ENCODE measurements around the gene PGM3. TPM values are rescaled to one million over a fixed set of nuclear protein-coding genes. Genes with fewer than 3 reads are reported as not detected.

PGM3 gene
- total and polyA plus RNA-seq, 2 donors (not counting 1 experiment from before 2014, with no cell fraction given), result 6.9 to 24.5 TPM

- no CpG with 5 or more reads among the region's 1 CpG for WGBS (ENCODE audit: insufficient coverage)
- intact Hi-C loops (cut with micrococcal nuclease), result no loop called here
- ChIA-PET POLR2A (no interaction called here), CTCF (interaction anchor here (1.4 to 2.2 kb wide), 2 partner anchors 26 to 51 kb away, joined by 3 to 8 read pairs; partner anchors contain the start of gene DOP1A)
- DNase-seq (no peak), ATAC-seq (ENCODE audit: low read depth) (no peak)
- Histone ChIP-seq H3K4me2 (replicated peaks; ENCODE audit: low read depth, low read length, poor library complexity, severe bottlenecking) (no peak overlapping the region), H3K9me3 (ENCODE audit: control extremely low read depth in 1 of 3, control insufficient read depth in 2 of 3, insufficient read depth in 1 of 3, low read length in 2 of 3) (no peaks in the 10 kb centered on the region), H3K79me2 (ENCODE audit: control insufficient read depth, insufficient read depth, low read length) (no peaks in the 10 kb centered on the region), H3K4me3 (ENCODE audit: control extremely low read depth in 1 of 5, extremely low read depth in 1 of 5, insufficient read depth in 1 of 5, low read depth in 2 of 5, low read length in 4 of 5) (no peak overlapping the region), H2AFZ (ENCODE audit: insufficient read depth, low read depth, low read length, poor library complexity, severe bottlenecking) (no peak overlapping the region), H3K4me1 (ENCODE audit: control insufficient read depth in 2 of 2, insufficient read depth in 2 of 2, low read length in 2 of 2) (no peaks in the 10 kb centered on the region), H3K27ac (ENCODE audit: low read length in 2 of 2) (no peak overlapping the region), H3K9ac (ENCODE audit: low read length) (no peak overlapping the region), H4K20me1 (ENCODE audit: control insufficient read depth, insufficient read depth, low read length, poor library complexity, severe bottlenecking) (no peaks in the 10 kb centered on the region), H3K27me3 (replicated peaks in 1 of 4; ENCODE audit: control extremely low read depth in 1 of 4, control insufficient read depth in 3 of 4, insufficient read depth in 4 of 4, low read length in 3 of 4) (no peaks in the 10 kb centered on the region), H3K36me3 (replicated peaks in 1 of 2; ENCODE audit: control extremely low read depth in 1 of 2, control insufficient read depth in 1 of 2, extremely low read depth in 1 of 2, insufficient read depth in 2 of 2, low read length in 1 of 2) (peaks cover 5 to 22% of the 10 kb centered on the region in 2 experiments)
- Mint-ChIP-seq H3K4me1 (no peaks in the 10 kb centered on the region), H3K4me3 (no peak overlapping the region), H3K27ac (no peak overlapping the region), H3K9me3 (ENCODE audit: insufficient read depth) (no peaks in the 10 kb centered on the region), H3K27me3 (no peaks in the 10 kb centered on the region)
- TF ChIP-seq EZH2 (IDR thresholded peaks at IDR 0.05; ENCODE audit: borderline replicate concordance, insufficient read depth, low read depth, low read length, poor library complexity, severe bottlenecking), result no peak
These were observed 75.3 kb downstream of the PGM3 start for GRCh38 chr6:83117802-83118201.

Other genes with a start within 250 kb of the PGM3 start
- gene UBE3D, start 127.4 kb downstream of the PGM3 start, total RNA-seq, result 11.5 and 14.7 TPM in 2 replicates
- 3.3 and 3.4 TPM in 2 replicates for gene UBE3D, start 127.4 kb downstream of the PGM3 start, polyA plus RNA-seq
- gene DOP1A, start 125.6 kb downstream of the PGM3 start, total RNA-seq, result 28.3 and 37.5 TPM in 2 replicates
- 9.4 and 11.6 TPM in 2 replicates for gene DOP1A, start 125.6 kb downstream of the PGM3 start, polyA plus RNA-seq
- gene RWDD2A, start 92 bp upstream of the PGM3 start, total RNA-seq, result 2.7 and 2.9 TPM in 2 replicates
- 1.2 and 1.5 TPM in 2 replicates for gene RWDD2A, start 92 bp upstream of the PGM3 start, polyA plus RNA-seq
- gene ME1, start 237.8 kb upstream of the PGM3 start, total RNA-seq, result not detected in 2 replicates
- gene ME1, start 237.8 kb upstream of the PGM3 start, polyA plus RNA-seq, result not detected in 2 replicates